Midbrain (tissue), 1 donor: ENCODE measurements around the gene RNF213.

Experiments
- DNase-seq: peaks from one replicate; lab custom pipeline; 2025; lab: John Stamatoyannopoulos, UW

RNF213 gene

GRCh38 chr17:80260791-80261158, at the start of gene RNF213:
RNF213 (plus strand) TSS chr17:80260852; CDS start chr17:80263682, 2,830 bp downstream.
- peak; percentile 54 for DNase-seq

- DNase-seq: no peak
These were observed 48.5 kb upstream of the RNF213 start for GRCh38 chr17:80212109-80212508.

GRCh38 chr17:80212511-80212910, 48.1 kb upstream of the RNF213 start:
- DNase-seq: no peak

GRCh38 chr17:80212962-80213642, 47.5 kb upstream of the RNF213 start:
- DNase-seq: no peak

GRCh38 chr17:80213643-80213975, 47.0 kb upstream of the RNF213 start:
- no peak for DNase-seq

GRCh38 chr17:80214012-80214877, 46.4 kb upstream of the RNF213 start:
- DNase-seq: no peak

GRCh38 chr17:80214878-80215210, 45.8 kb upstream of the RNF213 start:
- no peak for DNase-seq

- no peak for DNase-seq
These were observed 43.9 kb upstream of the RNF213 start for GRCh38 chr17:80216473-80217456.

- no peak for DNase-seq
These were observed 42.8 kb upstream of the RNF213 start for GRCh38 chr17:80217703-80218362.

- DNase-seq: no peak
These were observed 42.3 kb upstream of the RNF213 start for GRCh38 chr17:80218391-80218790.

GRCh38 chr17:80219013-80219762, 41.5 kb upstream of the RNF213 start:
- DNase-seq: peak; percentile 14

GRCh38 chr17:80219763-80220053, 40.9 kb upstream of the RNF213 start:
- DNase-seq: no peak

- DNase-seq: peak; percentile 52
These were observed 40.5 kb upstream of the RNF213 start, which contains the start of the genes SGSH and SLC26A11 for GRCh38 chr17:80220054-80220735. SGSH (minus strand) TSS chr17:80220333; CDS start chr17:80220313, 20 bp downstream. SLC26A11 (plus strand) TSS chr17:80220427; CDS start chr17:80221561, 1,134 bp downstream.

GRCh38 chr17:80220736-80221215, 39.9 kb upstream of the RNF213 start:
- DNase-seq: peak; percentile 5

- no peak for DNase-seq
These were observed 39.1 kb upstream of the RNF213 start for GRCh38 chr17:80221351-80222105.

GRCh38 chr17:80222376-80223141, 38.1 kb upstream of the RNF213 start:
- no peak for DNase-seq

GRCh38 chr17:80223142-80223815, 37.4 kb upstream of the RNF213 start:
- DNase-seq: no peak

- DNase-seq: no peak
These were observed 36.7 kb upstream of the RNF213 start for GRCh38 chr17:80223838-80224497.
